Cardiac muscle cell (in vitro differentiated cells and primary cell): ENCODE measurements around the gene PDE6G. TPM values are rescaled to one million over a fixed set of nuclear protein-coding genes. Genes with fewer than 3 reads are reported as not detected.

Experiments
- DNase-seq, 2 donors: peaks; one replicate each; pipeline versions ENCODE4 v3.0.0 to v3.0.0-alpha.2; 2010 to 2017; ENCODE audit warnings: low read depth in 1 of 2, low spot score in 1 of 2
- H3K27ac ChIP-seq: fragments of 200-600 bp; sonication (generic); 2 replicates; pipeline ENCODE4 v1.5.1; 2016
- H3K27me3 ChIP-seq: fragments of 200-600 bp; sonication (generic); 2 replicates; pipeline ENCODE4 v1.6.0; 2016; ENCODE audit warnings: control low read depth
- H3K36me3 ChIP-seq: fragments of 200-600 bp; sonication (generic); 2 replicates; pipeline ENCODE4 v1.5.1; 2016; ENCODE audit warnings: control low read depth
- H3K4me1 ChIP-seq: fragments of 200-600 bp; sonication (generic); 2 replicates; pipeline ENCODE4 v1.8.1; 2017; ENCODE audit warnings: low read depth, mild to moderate bottlenecking, mixed run types
- H3K4me3 ChIP-seq: fragments of 200-600 bp; sonication (generic); 2 replicates; pipeline ENCODE4 v1.5.1; 2016; ENCODE audit warnings: mild to moderate bottlenecking
- H3K9me3 ChIP-seq: fragments of 200-600 bp; sonication (generic); 2 replicates; pipeline ENCODE4 v1.5.1; 2017; ENCODE audit warnings: low read depth, mild to moderate bottlenecking, control low read depth
- CTCF ChIP-seq: IDR thresholded peaks from 2 replicates; pipeline ENCODE4 v1.5.1; 2012; ENCODE audit warnings: low read depth, mild to moderate bottlenecking, low read length
- polyA plus RNA-seq: library from polyadenylated mRNA; unstranded; fragments of >200 nt; fragmentation: Nextera tagmentation; extraction: Ambion mirVana; gene quantifications from 2 replicates; pipeline ENCODE4 v1.2.1, GENCODE V29; 2016
- total RNA-seq: library from RNA; depleted of rRNA; stranded (reverse); fragments of >200 nt; gene quantifications from 2 replicates; pipeline ENCODE4 v1.2.3, GENCODE V29; 2016

PDE6G gene
- total and polyA plus RNA-seq, 2 experiments from 2014 or later, result 1.8 to 2.3 TPM

- no peak for DNase-seq
- Histone ChIP-seq H3K36me3 (peaks cover 28% of the 10 kb centered on the region), H3K4me1 (no peaks in the 10 kb centered on the region), H3K27ac (no peak overlapping the region), H3K4me3 (no peak overlapping the region), H3K27me3 (no peaks in the 10 kb centered on the region), H3K9me3 (no peaks in the 10 kb centered on the region)
- TF ChIP-seq CTCF, result no peak
Observed at GRCh38 chr17:81695211-81695610, 38.9 kb upstream of the PDE6G start.

- H3K36me3 ChIP-seq, result peaks cover 28% of the 10 kb centered on the region
- H3K4me3 ChIP-seq, result no peak overlapping the region
- no peak overlapping the region for H3K27ac ChIP-seq
- no peaks in the 10 kb centered on the region for H3K9me3 ChIP-seq
- no peaks in the 10 kb centered on the region for H3K4me1 ChIP-seq
- DNase-seq, result no peak
- H3K27me3 ChIP-seq, result no peaks in the 10 kb centered on the region
- TF ChIP-seq CTCF, result no peak
Observed at GRCh38 chr17:81694810-81695209, 38.5 kb upstream of the PDE6G start.

GRCh38 chr17:81693509-81694210, 37.3 kb upstream of the PDE6G start:
- Histone ChIP-seq H3K9me3 (no peaks in the 10 kb centered on the region), H3K4me3 (no peak overlapping the region), H3K27ac (no peak overlapping the region), H3K36me3 (peaks cover 37% of the 10 kb centered on the region), H3K4me1 (no peaks in the 10 kb centered on the region), H3K27me3 (no peaks in the 10 kb centered on the region)
- DNase-seq, result no peak
- TF ChIP-seq CTCF, result no peak

- Histone ChIP-seq H3K9me3 (no peaks in the 10 kb centered on the region), H3K36me3 (peaks cover 40% of the 10 kb centered on the region), H3K27ac (no peak overlapping the region), H3K4me1 (no peaks in the 10 kb centered on the region), H3K27me3 (no peaks in the 10 kb centered on the region), H3K4me3 (no peak overlapping the region)
- TF ChIP-seq CTCF, result no peak
- no peak for DNase-seq
Observed at GRCh38 chr17:81691608-81692007, 35.3 kb upstream of the PDE6G start.

GRCh38 chr17:81691196-81691595, 34.9 kb upstream of the PDE6G start:
- no peak for TF ChIP-seq CTCF
- Histone ChIP-seq H3K9me3 (no peaks in the 10 kb centered on the region), H3K4me3 (no peak overlapping the region), H3K4me1 (no peaks in the 10 kb centered on the region), H3K27me3 (no peaks in the 10 kb centered on the region), H3K27ac (no peak overlapping the region), H3K36me3 (peaks cover 40% of the 10 kb centered on the region)
- no peak for DNase-seq
